Neural cell (in vitro differentiated cells): ENCODE results near the gene PDS5A. TPM values are rescaled to one million over a fixed set of nuclear protein-coding genes. Genes with fewer than 3 reads are reported as not detected.
"Not testable (repeated sequence)": the region's sequence is repeated elsewhere in the genome, so short reads cannot be mapped to it uniquely, and the experiment has no call there.

Source experiments
- H2AFZ ChIP-seq: fragments of 200-600, 300-800 bp; sonication (generic), shearing (Covaris generic); 2 replicates; pipeline ENCODE4 v1.6.0; 2014; ENCODE audit warnings: low read depth, mild to moderate bottlenecking, antibody characterized with exemption, low read length, moderate library complexity
- H3F3A ChIP-seq: fragments of 200-600 bp; shearing (Covaris generic); 2 replicates; pipeline ENCODE4 v1.6.1; 2016; ENCODE audit warnings: mild to moderate bottlenecking, moderate library complexity, mixed read lengths, antibody characterized with exemption, low read length; ENCODE audit not compliant: insufficient read depth, poor library complexity, severe bottlenecking
- H3K27ac ChIP-seq: fragments of 200-600, 300-800 bp; sonication (generic), shearing (Covaris generic); 2 replicates; pipeline ENCODE4 v1.5.1; 2014; ENCODE audit warnings: mild to moderate bottlenecking, low read length, moderate library complexity
- H3K27me3 ChIP-seq: fragments of 300-800, 200-600 bp; sonication (generic), shearing (Covaris generic); 2 replicates; pipeline ENCODE4 v1.6.0; 2014; ENCODE audit warnings: mild to moderate bottlenecking, low read depth, low read length, moderate library complexity; ENCODE audit not compliant: insufficient read depth
- H3K36me3 ChIP-seq: fragments of 300-800, 200-600 bp; sonication (generic), shearing (Covaris generic); 2 replicates; pipeline ENCODE4 v1.5.1; 2014; ENCODE audit warnings: mild to moderate bottlenecking, antibody characterized with exemption, low read length, moderate library complexity; ENCODE audit not compliant: insufficient read depth
- H3K4me2 ChIP-seq: fragments of 300-800, 200-600 bp; sonication (generic), shearing (Covaris generic); 2 replicates; pipeline ENCODE4 v1.6.0; 2014; ENCODE audit warnings: mild to moderate bottlenecking, low read length
- H3K4me3 ChIP-seq: fragments of 300-800, 200-600 bp; sonication (generic), shearing (Covaris generic); 2 replicates; pipeline ENCODE4 v1.5.1; 2014; ENCODE audit warnings: mild to moderate bottlenecking, low read length, moderate library complexity
- H3K79me2 ChIP-seq: fragments of 200-600 bp; shearing (Covaris generic); replicated peaks from 2 replicates; pipeline ENCODE4 v1.6.0; 2014; ENCODE audit warnings: mild to moderate bottlenecking, low read length, moderate library complexity; ENCODE audit not compliant: insufficient read depth
- H3K9ac ChIP-seq: fragments of 300-800, 200-600 bp; sonication (generic), shearing (Covaris generic); 2 replicates; pipeline ENCODE4 v1.6.1; 2016; ENCODE audit warnings: mild to moderate bottlenecking, low read length, mixed read lengths
- H3K9me2 ChIP-seq: fragments of 200-600 bp; shearing (Covaris generic); 2 replicates; pipeline ENCODE4 v1.6.1; 2016; ENCODE audit warnings: mild to moderate bottlenecking, low read length, mixed read lengths; ENCODE audit not compliant: insufficient read depth
- H3K9me3 ChIP-seq: fragments of 200-600, 300-800 bp; sonication (generic), shearing (Covaris generic); 2 replicates; pipeline ENCODE4 v1.6.1; 2016; ENCODE audit warnings: mild to moderate bottlenecking, mixed run types, low read length, moderate library complexity, mixed read lengths
- H4K20me1 ChIP-seq: fragments of 200-600 bp; shearing (Covaris generic); 2 replicates; pipeline ENCODE4 v1.6.1; 2016; ENCODE audit warnings: mild to moderate bottlenecking, mixed run types; ENCODE audit not compliant: insufficient read depth
- EP300 ChIP-seq: fragments of 450-650 bp; conservative IDR thresholded peaks from 2 replicates; pipeline ENCODE4 v1.6.1; 2014; ENCODE audit warnings: antibody characterized with exemption, mild to moderate bottlenecking, moderate library complexity; ENCODE audit not compliant: poor library complexity, severe bottlenecking
- EZH2 ChIP-seq: fragments of 200-600, 300-800 bp; shearing (Covaris generic), sonication (generic); IDR thresholded peaks from 2 replicates; pipeline ENCODE4 v1.6.1; 2014; ENCODE audit warnings: antibody characterized with exemption, low read length, borderline replicate concordance, mild to moderate bottlenecking; ENCODE audit not compliant: insufficient read depth, poor library complexity, severe bottlenecking
- MXI1 ChIP-seq: fragments of 450-650 bp; conservative IDR thresholded peaks from 2 replicates; pipeline ENCODE4 v1.6.1; 2014; ENCODE audit warnings: antibody characterized with exemption, mild to moderate bottlenecking; ENCODE audit not compliant: poor library complexity, severe bottlenecking
- POLR2AphosphoS5 ChIP-seq: IDR thresholded peaks from 2 replicates; pipeline ENCODE4 v1.6.1; 2012
- RAD21 ChIP-seq: fragments of 450-650 bp; conservative IDR thresholded peaks from 2 replicates; pipeline ENCODE4 v1.6.1; 2014; ENCODE audit warnings: antibody characterized with exemption, mild to moderate bottlenecking, moderate library complexity
- REST ChIP-seq: IDR thresholded peaks from 2 replicates; pipeline ENCODE4 v1.6.1; 2012; ENCODE audit warnings: borderline replicate concordance
- SMC3 ChIP-seq: fragments of 450-650 bp; conservative IDR thresholded peaks from 2 replicates; pipeline ENCODE4 v1.6.1; 2014; ENCODE audit warnings: antibody characterized with exemption, mild to moderate bottlenecking, moderate library complexity; ENCODE audit not compliant: poor library complexity
- TAF1 ChIP-seq: IDR thresholded peaks from 2 replicates; pipeline ENCODE4 v1.6.1; 2012; ENCODE audit warnings: low read depth
- polyA plus RNA-seq: library from polyadenylated mRNA; depleted of rRNA; stranded (reverse); fragments of >200 nt; gene quantifications from 2 replicates; pipeline ENCODE4 v1.2.3, GENCODE V29; 2014
- TF ChIP-seq, protein P1 (sequence below): fragments of 450-650 bp; IDR thresholded peaks from 2 replicates; pipeline ENCODE4 v1.5.1; 2014; ENCODE audit warnings: antibody characterized with exemption, mild to moderate bottlenecking, moderate library complexity; ENCODE audit not compliant: poor library complexity, severe bottlenecking

The PDS5A gene
- polyA plus RNA-seq, 1 donor from 2014 or later = 46.3 TPM

GRCh38 chr4:39994406-39994805 is 16.7 kb upstream of the PDS5A start:
- Histone ChIP-seq H2AFZ (no peak overlapping the region), H3K9me2 (no peaks in the 10 kb centered on the region), H3F3A (no peaks in the 10 kb centered on the region), H3K79me2 (no peaks in the 10 kb centered on the region), H4K20me1 (no peaks in the 10 kb centered on the region), H3K9me3 (no peaks in the 10 kb centered on the region), H3K4me3 (no peak overlapping the region), H3K9ac (no peak overlapping the region), H3K4me2 (no peak overlapping the region), H3K36me3 (no peaks in the 10 kb centered on the region), H3K27ac (no peak overlapping the region), H3K27me3 (no peaks in the 10 kb centered on the region)
- TF ChIP-seq RAD21 = no peak

DNA sequence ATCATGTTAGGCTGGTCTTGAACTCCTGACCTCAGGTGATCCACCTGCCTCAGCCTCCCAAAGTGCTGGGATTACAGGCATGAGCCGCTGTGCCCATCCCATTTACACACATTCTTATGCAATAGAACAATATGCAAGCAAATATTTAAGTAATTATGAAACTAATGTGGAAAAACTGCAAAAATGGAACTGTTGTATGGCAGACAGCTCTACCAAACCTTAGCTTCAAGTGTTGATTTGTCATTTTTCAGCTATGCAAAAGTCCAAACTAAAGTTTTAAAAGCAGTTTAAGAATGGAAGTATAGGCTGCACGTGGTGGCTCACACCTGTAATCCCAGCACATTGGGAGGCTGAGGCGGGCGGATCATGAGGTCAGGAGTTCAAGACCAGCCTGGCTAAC is 11.7 kb upstream of the PDS5A start:
- H3K4me2 ChIP-seq, H3K9me2 ChIP-seq, H3K36me3 ChIP-seq, H3K27me3 ChIP-seq, H3F3A ChIP-seq, H4K20me1 ChIP-seq, H2AFZ ChIP-seq, H3K9me3 ChIP-seq, H3K9ac ChIP-seq, H3K79me2 ChIP-seq, H3K27ac ChIP-seq, H3K4me3 ChIP-seq: not testable (repeated sequence)

- no peaks in the 10 kb centered on the region for H3K79me2 ChIP-seq
- H2AFZ ChIP-seq = no peak overlapping the region
- H3K36me3 ChIP-seq = no peaks in the 10 kb centered on the region
- H3K9me2 ChIP-seq = no peaks in the 10 kb centered on the region
- no peaks in the 10 kb centered on the region for H3K9me3 ChIP-seq
- H4K20me1 ChIP-seq = no peaks in the 10 kb centered on the region
- no peak overlapping the region for H3K4me2 ChIP-seq
- no peak overlapping the region for H3K4me3 ChIP-seq
- H3K9ac ChIP-seq = no peak overlapping the region
- H3F3A ChIP-seq = no peaks in the 10 kb centered on the region
- H3K27ac ChIP-seq = no peak overlapping the region
- no peaks in the 10 kb centered on the region for H3K27me3 ChIP-seq
- TF ChIP-seq TAF1 = no peak
- TF ChIP-seq EP300 = no peak
- TF ChIP-seq MXI1 = no peak
- no peak for TF ChIP-seq REST
- no peak for TF ChIP-seq POLR2AphosphoS5
- TF ChIP-seq SMC3 = no peak
- TF ChIP-seq RAD21 = no peak
- TF ChIP-seq, protein P1, sequence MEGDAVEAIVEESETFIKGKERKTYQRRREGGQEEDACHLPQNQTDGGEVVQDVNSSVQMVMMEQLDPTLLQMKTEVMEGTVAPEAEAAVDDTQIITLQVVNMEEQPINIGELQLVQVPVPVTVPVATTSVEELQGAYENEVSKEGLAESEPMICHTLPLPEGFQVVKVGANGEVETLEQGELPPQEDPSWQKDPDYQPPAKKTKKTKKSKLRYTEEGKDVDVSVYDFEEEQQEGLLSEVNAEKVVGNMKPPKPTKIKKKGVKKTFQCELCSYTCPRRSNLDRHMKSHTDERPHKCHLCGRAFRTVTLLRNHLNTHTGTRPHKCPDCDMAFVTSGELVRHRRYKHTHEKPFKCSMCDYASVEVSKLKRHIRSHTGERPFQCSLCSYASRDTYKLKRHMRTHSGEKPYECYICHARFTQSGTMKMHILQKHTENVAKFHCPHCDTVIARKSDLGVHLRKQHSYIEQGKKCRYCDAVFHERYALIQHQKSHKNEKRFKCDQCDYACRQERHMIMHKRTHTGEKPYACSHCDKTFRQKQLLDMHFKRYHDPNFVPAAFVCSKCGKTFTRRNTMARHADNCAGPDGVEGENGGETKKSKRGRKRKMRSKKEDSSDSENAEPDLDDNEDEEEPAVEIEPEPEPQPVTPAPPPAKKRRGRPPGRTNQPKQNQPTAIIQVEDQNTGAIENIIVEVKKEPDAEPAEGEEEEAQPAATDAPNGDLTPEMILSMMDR = no peak
- TF ChIP-seq EZH2 = no peak
Observed at GRCh38 chr4:39987485-39987884, 9.8 kb upstream of the PDS5A start.
